HG02884 (cell line): Measurements from ENCODE around the gene WWOX.
"Not testable (repeated sequence)": the region's sequence is repeated elsewhere in the genome, so short reads cannot be mapped to it uniquely, and the experiment has no call there.

Experiments
- ATAC-seq: cut with Tn5 transposase; IDR thresholded peaks from one replicate; pipeline ENCODE4 v1.9.1; 2021; ENCODE audit warnings: mild to moderate bottlenecking, moderate library complexity; ENCODE audit not compliant: unreplicated experiment

The WWOX gene

GRCh38 chr16:78509965-78510364 lies 410.5 kb downstream of the WWOX start:
- no peak for ATAC-seq

GRCh38 chr16:78510496-78510895 lies 411.0 kb downstream of the WWOX start:
- no peak for ATAC-seq

GRCh38 chr16:78513838-78514237 lies 414.4 kb downstream of the WWOX start:
- no peak for ATAC-seq

GRCh38 chr16:78514888-78515287 lies 415.4 kb downstream of the WWOX start:
- not testable (repeated sequence) for ATAC-seq

GRCh38 chr16:78515421-78515820 lies 416.0 kb downstream of the WWOX start:
- ATAC-seq: no peak

GRCh38 chr16:78516006-78516736 lies 416.7 kb downstream of the WWOX start:
- ATAC-seq: no peak

- ATAC-seq: no peak
Observed at GRCh38 chr16:78519896-78520295, 420.4 kb downstream of the WWOX start.

- no peak for ATAC-seq
Observed at GRCh38 chr16:78520470-78520869, 421.0 kb downstream of the WWOX start.

- ATAC-seq: no peak
Observed at GRCh38 chr16:78522327-78522726, 422.9 kb downstream of the WWOX start.

GRCh38 chr16:78523212-78523985 lies 423.9 kb downstream of the WWOX start:
- ATAC-seq: no peak

- no peak for ATAC-seq
Observed at GRCh38 chr16:78524066-78524595, 424.7 kb downstream of the WWOX start.

GRCh38 chr16:78528265-78528664 lies 428.8 kb downstream of the WWOX start:
- ATAC-seq: no peak

GRCh38 chr16:78529881-78530280 lies 430.4 kb downstream of the WWOX start:
- no peak for ATAC-seq

GRCh38 chr16:78530283-78530682 lies 430.8 kb downstream of the WWOX start:
- no peak for ATAC-seq

- no peak for ATAC-seq
Observed at GRCh38 chr16:78535098-78535497, 435.6 kb downstream of the WWOX start.

- no peak for ATAC-seq
Observed at GRCh38 chr16:78537511-78537910, 438.1 kb downstream of the WWOX start.

GRCh38 chr16:78538292-78538691 lies 438.8 kb downstream of the WWOX start:
- ATAC-seq: no peak

GRCh38 chr16:78538919-78539318 lies 439.5 kb downstream of the WWOX start:
- ATAC-seq: no peak

GRCh38 chr16:78542419-78542818 lies 443.0 kb downstream of the WWOX start:
- ATAC-seq: no peak

GRCh38 chr16:78543023-78543422 lies 443.6 kb downstream of the WWOX start:
- ATAC-seq: no peak

GRCh38 chr16:78549366-78549765 lies 449.9 kb downstream of the WWOX start:
- no peak for ATAC-seq

- ATAC-seq: no peak
Observed at GRCh38 chr16:78551487-78552085, 452.1 kb downstream of the WWOX start.
